Neural crest cell (in vitro differentiated cells): ENCODE results near the gene KSR1. TPM values are rescaled to one million over a fixed set of nuclear protein-coding genes. Genes with fewer than 3 reads are reported as not detected.

Source experiments
- DNase-seq: peaks from one replicate; pipeline ENCODE4 v3.0.0; 2021; ENCODE audit warnings: low read depth, mixed read lengths, low spot score
- H3K27ac Mint-ChIP-seq: one replicate; pipeline ENCODE4 v1.8.0; 2021; ENCODE audit warnings: mild to moderate bottlenecking, mixed read lengths; ENCODE audit not compliant: unreplicated experiment
- H3K27me3 Mint-ChIP-seq: 2 replicates; pipeline ENCODE4 v1.8.0; 2021; ENCODE audit warnings: low read depth, mild to moderate bottlenecking, mixed read lengths
- H3K36me3 Mint-ChIP-seq: 2 replicates; pipeline ENCODE4 v1.8.0; 2021; ENCODE audit warnings: low read depth, mild to moderate bottlenecking, mixed read lengths
- H3K4me1 Mint-ChIP-seq: 2 replicates; pipeline ENCODE4 v1.8.0; 2021; ENCODE audit warnings: mixed read lengths
- H3K4me3 Mint-ChIP-seq: one replicate; pipeline ENCODE4 v1.8.0; 2021; ENCODE audit warnings: mild to moderate bottlenecking, mixed read lengths
- H3K9me3 Mint-ChIP-seq: 2 replicates; pipeline ENCODE4 v1.8.0; 2021; ENCODE audit warnings: mixed read lengths
- total RNA-seq: library from RNA; stranded (reverse); gene quantifications from 2 replicates; pipeline ENCODE4 v1.2.1, GENCODE V29; 2021
- TF ChIP-seq, protein P1 (sequence below): fragments of 200-600 bp; sonication (generic); conservative IDR thresholded peaks from 2 replicates; pipeline ENCODE4 v1.5.0; 2021; ENCODE audit warnings: antibody characterized with exemption, mild to moderate bottlenecking

KSR1 gene
- total RNA-seq, 1 donor from 2014 or later = 28.0 TPM

DNA sequence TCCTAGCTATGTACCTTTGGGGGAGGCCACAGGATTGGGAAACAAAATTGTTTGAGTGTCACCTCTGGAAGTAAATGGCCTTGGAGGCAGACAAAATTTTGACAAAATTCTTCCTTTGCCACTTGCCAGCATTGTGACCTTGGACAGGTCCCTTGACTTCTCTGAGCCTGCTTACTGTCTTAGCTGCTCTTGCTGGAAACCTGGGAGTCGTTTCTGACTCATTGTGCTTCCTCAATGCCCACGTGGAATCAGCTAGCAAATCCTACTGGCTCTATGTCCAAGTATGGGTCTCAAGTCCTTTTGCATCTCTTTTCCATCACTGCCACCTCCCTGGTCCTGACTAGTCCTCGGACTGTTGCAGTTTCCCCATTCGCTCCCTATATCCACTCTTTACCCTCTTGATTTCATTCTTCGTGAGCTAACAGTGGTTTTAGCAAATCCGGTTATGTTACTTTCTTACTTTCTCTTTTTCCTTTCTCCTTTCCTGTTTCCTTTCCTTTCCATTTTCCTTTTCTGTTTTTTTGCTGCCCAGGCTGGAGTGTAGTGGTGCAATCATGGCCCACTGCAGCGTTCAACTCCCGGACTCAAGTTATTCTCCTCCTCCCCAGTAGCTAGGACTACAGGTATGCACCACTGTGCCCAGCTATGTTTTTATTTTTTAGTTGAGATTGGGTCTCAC is 106.7 kb downstream of the KSR1 start:
- H3K27me3 Mint-ChIP-seq = no peaks in the 10 kb centered on the region
- no peak for DNase-seq
- H3K9me3 Mint-ChIP-seq = no peaks in the 10 kb centered on the region
- peak overlapping the region; percentile 73 for H3K27ac Mint-ChIP-seq
- H3K4me3 Mint-ChIP-seq = no peak overlapping the region
- TF ChIP-seq, protein P1, sequence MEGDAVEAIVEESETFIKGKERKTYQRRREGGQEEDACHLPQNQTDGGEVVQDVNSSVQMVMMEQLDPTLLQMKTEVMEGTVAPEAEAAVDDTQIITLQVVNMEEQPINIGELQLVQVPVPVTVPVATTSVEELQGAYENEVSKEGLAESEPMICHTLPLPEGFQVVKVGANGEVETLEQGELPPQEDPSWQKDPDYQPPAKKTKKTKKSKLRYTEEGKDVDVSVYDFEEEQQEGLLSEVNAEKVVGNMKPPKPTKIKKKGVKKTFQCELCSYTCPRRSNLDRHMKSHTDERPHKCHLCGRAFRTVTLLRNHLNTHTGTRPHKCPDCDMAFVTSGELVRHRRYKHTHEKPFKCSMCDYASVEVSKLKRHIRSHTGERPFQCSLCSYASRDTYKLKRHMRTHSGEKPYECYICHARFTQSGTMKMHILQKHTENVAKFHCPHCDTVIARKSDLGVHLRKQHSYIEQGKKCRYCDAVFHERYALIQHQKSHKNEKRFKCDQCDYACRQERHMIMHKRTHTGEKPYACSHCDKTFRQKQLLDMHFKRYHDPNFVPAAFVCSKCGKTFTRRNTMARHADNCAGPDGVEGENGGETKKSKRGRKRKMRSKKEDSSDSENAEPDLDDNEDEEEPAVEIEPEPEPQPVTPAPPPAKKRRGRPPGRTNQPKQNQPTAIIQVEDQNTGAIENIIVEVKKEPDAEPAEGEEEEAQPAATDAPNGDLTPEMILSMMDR = no peak
- H3K4me1 Mint-ChIP-seq = peaks cover 7% of the 10 kb centered on the region
- no peaks in the 10 kb centered on the region for H3K36me3 Mint-ChIP-seq

DNA sequence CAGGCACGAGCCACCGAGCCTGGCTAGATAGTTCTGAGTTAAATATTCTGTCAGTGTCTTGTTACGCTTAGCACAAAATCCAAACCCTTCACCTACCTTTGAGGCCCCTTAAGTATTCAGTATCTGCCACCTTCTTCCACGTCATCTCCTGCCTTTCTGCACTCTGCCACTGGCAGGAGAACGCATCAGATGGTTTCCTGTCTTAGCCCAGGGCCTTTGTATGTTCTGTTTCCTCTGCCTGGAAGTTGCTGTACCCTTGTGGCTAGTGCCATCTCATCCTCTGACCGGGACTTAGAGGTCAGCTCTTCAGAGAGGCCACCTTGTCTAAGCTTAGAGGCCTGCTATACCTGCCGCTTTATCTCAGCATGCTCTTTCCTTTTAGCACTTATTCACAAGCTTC is 107.3 kb downstream of the KSR1 start:
- Mint-ChIP-seq H3K9me3 (no peaks in the 10 kb centered on the region), H3K27ac (peak overlapping the region; percentile 73), H3K4me1 (peaks cover 7% of the 10 kb centered on the region), H3K36me3 (no peaks in the 10 kb centered on the region), H3K4me3 (no peak overlapping the region), H3K27me3 (no peaks in the 10 kb centered on the region)
- TF ChIP-seq, protein P1 = no peak
- DNase-seq = no peak

DNA sequence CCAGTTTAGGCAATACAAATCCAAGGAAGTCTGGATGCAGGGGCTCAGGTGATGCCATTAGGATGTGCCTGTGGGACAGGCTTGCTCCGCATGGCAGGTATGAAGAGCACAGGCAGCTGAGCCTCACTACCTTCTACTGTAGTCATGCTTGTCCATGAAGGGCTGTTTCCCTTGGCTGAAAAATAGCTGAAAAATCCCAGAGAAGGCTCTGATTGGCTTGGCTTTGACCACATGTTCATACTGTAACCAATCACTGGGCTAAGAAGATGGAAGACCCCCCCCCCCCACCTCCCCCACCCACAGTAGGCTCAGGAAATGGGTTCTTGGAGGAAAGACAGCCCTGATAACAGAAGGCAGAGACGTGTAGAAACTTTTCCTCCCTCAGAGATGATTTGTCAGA is 108.2 kb downstream of the KSR1 start:
- H3K27me3 Mint-ChIP-seq = no peaks in the 10 kb centered on the region
- H3K4me3 Mint-ChIP-seq = no peak overlapping the region
- TF ChIP-seq, protein P1 = no peak
- DNase-seq = no peak
- H3K4me1 Mint-ChIP-seq = peaks cover 5% of the 10 kb centered on the region
- H3K27ac Mint-ChIP-seq = no peak overlapping the region
- H3K9me3 Mint-ChIP-seq = no peaks in the 10 kb centered on the region
- no peaks in the 10 kb centered on the region for H3K36me3 Mint-ChIP-seq

DNA sequence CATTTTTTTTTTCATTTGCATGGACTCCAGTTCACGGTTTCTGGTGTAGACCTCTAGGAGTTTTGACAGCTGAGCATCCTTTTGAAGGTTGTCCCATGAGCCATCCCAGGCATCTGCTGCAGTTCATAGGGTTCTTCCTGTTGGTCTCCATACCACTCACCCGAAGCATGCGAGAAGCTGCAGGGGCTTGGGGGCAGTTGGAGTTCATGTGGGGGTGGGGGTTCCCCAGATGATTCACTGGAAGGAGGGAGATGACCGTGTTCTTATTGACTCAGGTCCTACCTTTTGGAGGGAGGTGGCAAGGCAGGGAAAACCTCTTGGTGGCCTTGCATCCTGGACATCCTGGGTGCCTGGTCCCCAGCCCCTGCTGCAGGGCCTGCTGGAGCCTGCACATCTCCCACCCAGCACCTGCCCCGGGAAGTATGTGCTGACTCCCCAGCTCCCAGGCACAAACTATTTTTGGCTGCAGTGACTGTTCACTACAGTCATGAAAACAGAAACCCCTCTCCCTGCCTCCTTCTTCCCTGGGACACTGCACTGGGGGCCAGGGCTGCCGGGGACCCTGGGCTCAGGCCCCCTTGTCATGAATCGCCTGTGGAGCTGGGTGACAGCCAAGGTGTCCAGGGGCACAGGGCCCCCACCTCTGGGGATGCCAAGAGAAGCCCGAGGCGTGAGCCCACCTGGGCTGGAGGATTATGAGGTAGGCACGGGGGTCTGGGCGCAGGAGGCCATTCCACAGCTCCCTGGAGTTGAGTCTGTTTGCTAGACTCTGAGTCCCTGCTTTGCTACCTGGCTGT is 109.8 kb downstream of the KSR1 start:
- H3K36me3 Mint-ChIP-seq = no peaks in the 10 kb centered on the region
- no peak for DNase-seq
- TF ChIP-seq, protein P1 = no peak
- H3K27me3 Mint-ChIP-seq = no peaks in the 10 kb centered on the region
- no peaks in the 10 kb centered on the region for H3K9me3 Mint-ChIP-seq
- H3K4me3 Mint-ChIP-seq = no peak overlapping the region
- peaks cover 5% of the 10 kb centered on the region for H3K4me1 Mint-ChIP-seq
- H3K27ac Mint-ChIP-seq = no peak overlapping the region

DNA sequence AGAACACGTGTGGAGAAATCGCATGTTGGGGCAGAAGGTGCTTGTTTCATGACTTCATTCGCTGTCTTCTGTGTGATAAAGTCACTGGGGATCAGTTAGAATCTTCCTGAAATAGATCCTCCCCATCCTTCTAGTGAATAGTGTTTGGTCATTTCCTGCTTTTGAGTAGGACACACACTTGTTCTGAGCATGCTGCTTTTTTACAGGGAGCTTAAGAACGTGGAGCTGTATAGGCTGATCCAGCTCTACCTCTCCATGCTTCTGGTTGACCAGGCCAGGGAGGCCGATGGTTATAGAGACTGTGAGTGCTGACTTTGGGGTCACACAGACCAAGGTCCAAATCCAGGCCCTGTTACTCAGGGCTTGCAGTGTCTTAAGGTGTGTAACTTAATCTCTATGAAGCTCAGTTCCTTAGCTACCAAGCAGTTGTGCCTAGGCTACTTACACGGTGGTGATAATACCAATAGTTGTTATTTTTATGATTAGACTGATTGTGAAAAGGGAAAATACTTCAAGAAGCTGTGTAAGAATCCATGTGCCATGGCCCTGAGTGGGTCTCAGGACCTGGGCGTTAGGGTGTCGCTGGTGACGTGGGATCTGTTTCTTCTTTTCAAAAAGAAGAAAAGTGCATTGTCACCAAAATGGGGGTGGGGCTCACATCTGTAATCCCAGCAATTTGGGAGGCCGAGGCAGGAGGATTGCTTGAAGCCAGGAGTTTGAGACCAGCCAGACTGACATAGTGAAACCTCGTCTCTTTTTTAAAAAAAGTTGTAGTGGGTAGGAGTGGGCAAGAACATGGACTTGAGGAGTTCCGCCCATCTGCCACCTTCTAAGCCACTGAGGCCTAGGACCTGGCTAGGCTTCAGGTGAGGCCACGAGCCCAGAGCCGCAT is 110.7 kb downstream of the KSR1 start:
- TF ChIP-seq, protein P1 = no peak
- no peak overlapping the region for H3K4me3 Mint-ChIP-seq
- no peaks in the 10 kb centered on the region for H3K27me3 Mint-ChIP-seq
- peaks cover 5% of the 10 kb centered on the region for H3K4me1 Mint-ChIP-seq
- DNase-seq = no peak
- no peak overlapping the region for H3K27ac Mint-ChIP-seq
- H3K9me3 Mint-ChIP-seq = no peaks in the 10 kb centered on the region
- H3K36me3 Mint-ChIP-seq = no peaks in the 10 kb centered on the region
